DLD1 (cell line): Measurements from ENCODE around the gene OLIG3.

ENCODE experiments used
- in situ Hi-C: cut with HindIII; loops from 2 replicates; pipeline ENCODE4 v1.10.0; 2017; ENCODE audit warnings: low sequenced_read_pairs

Gene OLIG3

GRCh38 chr6:137471986-137472385 is 22.2 kb downstream of the OLIG3 start:
- in situ Hi-C loops = no loop called here

DNA sequence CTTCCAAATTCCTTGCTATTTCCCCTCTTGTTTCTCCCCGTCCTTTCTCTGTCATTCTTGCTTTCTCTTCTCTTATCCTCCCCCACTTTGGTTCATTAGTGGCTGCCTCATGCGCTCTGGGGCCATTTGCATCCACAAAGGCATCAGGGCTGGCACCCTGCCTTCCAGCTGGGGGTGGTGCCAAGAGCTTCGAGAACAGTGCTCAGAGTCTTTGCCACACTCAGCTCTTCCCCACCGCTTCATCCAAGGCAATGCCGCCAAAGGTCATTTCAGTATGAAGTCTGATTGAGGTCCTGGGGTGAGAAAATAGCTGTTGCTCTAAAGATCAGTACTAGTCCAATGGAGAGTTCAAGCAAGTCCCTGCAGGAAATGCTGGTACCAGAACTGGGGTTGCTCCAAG is 22.7 kb downstream of the OLIG3 start:
- in situ Hi-C loops = no loop called here

GRCh38 chr6:137467211-137467610 is 27.0 kb downstream of the OLIG3 start:
- in situ Hi-C loops = no loop called here

DNA sequence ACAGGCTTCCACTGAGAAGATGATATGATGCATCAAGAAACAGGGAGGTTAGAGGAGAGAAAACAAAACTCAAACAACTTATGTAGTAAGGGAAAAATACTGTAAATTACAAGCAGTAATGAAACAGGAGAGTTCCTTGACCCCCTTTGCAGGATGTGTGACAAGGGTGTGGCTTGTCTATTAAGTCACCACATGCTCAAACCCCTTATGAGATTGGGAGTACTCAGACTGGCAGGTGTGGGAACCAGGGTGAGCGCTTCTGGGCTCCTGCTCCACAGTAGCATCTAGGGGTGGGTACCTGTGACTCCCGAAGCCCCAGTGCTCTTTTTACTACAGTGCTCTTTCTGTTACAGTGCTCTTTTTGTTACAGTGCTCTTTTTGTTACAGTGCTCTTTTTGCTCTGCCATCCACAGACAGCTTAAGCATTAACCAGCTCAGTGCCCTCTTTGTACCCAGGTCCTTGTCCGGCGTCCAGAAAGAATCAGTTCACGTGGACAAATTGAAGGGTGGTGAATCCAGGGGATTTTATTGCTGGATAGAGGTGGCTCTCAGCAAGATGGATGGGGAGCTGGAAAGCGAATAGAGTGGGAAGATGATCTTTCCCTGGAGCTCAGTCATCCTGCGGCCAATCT is 28.7 kb downstream of the OLIG3 start:
- in situ Hi-C loops = no loop called here

DNA sequence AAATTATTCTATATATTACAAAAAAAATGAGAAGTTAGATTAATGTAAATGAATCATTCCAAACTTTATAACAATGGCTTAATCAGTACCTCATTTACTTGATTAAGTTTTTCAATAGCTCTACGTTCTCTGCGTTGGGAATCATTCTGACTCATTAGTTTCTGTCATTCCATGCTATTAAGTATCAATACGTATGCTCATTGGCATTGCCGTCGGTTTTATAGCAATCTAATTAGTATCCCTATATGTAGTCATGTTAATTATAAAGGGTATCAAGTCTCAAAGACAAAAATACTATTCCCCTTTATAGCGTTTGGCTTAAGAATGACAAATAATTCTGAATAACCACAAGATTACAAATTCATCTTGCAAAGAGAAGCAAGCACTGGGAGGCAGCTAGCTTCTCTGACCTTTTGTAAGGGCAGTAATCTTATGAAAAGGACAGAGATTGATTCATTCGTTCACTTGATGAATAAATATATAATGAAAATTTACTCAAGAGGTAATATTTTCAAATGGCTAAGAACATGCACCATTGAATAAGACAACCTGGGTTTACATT is 41.8 kb downstream of the OLIG3 start:
- in situ Hi-C loops = no loop called here

DNA sequence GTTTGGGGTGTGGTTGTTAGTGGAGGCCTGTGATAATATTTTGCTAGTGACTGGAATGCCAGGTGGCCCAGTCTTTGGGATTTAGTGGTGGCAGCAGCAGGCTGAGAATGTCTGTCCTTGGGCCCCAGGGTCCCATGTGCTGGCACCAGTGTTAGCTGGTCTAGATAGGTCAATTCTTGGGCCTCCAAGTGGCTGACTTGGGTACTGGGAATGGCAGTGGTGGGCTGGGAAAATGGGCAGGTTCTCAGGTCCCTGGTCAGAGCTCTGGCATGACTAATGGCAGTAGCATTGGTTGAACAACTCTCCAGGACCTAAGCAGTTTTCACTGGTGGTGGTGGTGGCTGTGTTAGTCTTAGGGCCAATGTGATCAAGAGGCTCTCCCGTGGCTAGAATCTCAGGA is 50.3 kb downstream of the OLIG3 start:
- in situ Hi-C loops = no loop called here
